ENCODE data around the gene FETUB.
"Not testable (repeated sequence)": the region's sequence is repeated elsewhere in the genome, so short reads cannot be mapped to it uniquely, and the experiment has no call there.

Gene FETUB

DNA sequence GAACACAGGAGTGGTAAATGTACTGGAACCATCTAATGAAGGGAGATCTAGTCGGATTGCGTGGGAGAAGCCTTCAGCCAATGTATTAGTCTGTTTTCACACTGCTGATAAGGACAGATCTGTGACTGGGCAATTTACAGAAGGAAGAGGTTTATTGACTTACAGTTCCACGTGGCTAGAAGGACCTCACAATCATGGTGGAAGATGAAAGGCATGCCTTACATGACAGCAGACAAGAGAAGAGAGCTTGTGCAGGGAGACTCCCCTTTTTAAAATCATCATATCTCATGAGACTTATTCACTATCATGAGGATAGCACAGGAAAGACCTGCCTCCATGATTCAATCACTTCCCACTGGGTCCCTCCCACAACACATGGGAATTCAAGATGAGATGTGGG is 42.6 kb downstream of the FETUB start:
- DNase-seq, result no peak

- DNase-seq, result no peak
Observed at GRCh38 chr3:186683979-186684378, 43.8 kb downstream of the FETUB start.

DNA sequence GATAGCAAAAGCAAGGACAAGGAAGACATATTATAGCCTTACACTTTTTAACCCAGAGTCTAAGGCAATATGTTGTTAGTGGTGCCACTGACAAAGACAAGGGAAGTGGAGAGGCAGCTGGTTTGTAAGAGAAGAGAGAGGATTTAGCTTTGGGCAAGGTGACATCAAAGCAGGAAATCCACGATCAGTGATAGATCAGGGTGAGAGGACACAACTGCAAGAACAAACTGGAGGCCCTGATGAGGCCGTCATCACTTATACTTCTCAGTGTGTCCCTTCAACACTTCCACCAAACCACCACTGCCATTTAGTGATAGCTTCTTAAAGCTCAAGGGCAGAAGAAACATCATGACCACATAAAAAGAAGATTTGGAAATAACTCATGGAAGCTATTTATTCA is 46.3 kb downstream of the FETUB start:
- not testable (repeated sequence) for DNase-seq

DNA sequence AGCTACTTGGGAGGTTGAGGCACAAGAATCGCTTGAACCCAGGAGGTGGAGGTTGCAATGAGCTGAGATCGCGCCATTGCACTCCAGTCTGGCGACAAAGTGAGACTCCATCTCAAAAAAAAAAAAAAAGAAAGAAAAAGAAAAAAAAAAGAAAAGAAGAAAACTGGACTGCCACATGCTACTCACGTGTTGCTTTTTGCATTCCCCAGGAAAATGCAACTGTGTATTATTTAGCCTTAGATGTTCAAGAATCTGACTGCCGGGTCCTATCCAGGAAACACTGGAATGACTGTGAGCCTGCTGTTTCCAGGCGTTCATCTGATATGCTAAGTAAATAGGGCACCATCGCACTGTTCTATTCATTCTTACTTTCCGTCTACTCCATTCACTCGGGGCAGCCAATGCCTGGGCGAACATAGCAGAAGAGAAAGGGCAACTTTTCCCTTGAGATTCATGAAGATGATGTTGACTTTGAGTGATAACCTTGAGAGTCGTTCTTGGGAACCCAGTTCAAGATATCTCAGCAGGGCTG is 47.0 kb downstream of the FETUB start:
- DNase-seq, result no peak

DNA sequence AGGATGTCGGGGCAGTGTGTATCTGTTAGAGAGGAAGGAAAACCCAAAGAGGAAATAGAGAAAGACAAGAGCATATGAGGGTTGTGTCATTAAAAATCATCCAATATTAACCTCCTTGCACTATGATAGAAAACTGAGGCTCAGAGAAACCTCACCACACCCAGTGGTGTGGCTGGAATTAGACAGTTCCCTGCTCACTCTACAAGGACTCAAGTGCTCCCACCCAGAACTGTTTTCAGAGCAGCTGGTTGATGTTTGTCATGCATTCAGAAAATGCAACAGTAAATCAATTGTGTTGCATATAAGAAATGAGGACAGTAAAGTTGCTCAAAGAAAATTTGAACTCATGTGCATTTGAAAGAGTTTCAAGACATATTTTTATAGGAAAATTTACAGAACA is 50.1 kb downstream of the FETUB start:
- DNase-seq, result not testable (repeated sequence)

- DNase-seq, result no peak
Observed at GRCh38 chr3:186691676-186692075, 51.5 kb downstream of the FETUB start.

DNA sequence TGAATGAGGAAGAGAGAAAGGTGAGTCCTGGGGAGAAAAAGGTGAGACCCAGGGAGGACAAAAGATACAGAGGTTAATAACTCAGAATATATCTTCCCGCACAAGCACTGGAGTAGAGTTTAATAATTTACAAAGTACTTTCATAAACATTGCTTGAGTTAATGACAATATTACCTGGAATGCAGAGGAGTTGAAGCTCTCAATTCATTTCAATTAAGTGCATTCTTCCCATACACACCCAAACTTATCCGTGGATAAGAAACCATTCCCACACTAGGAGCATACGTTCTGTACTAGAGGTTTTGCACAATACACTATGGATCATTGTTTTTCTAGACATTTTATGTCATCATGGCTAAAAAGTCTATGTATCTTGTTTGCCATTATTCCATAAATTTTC is 53.6 kb downstream of the FETUB start:
- DNase-seq, result no peak

- no peak for DNase-seq
Observed at GRCh38 chr3:186694288-186695032, 54.3 kb downstream of the FETUB start.

DNA sequence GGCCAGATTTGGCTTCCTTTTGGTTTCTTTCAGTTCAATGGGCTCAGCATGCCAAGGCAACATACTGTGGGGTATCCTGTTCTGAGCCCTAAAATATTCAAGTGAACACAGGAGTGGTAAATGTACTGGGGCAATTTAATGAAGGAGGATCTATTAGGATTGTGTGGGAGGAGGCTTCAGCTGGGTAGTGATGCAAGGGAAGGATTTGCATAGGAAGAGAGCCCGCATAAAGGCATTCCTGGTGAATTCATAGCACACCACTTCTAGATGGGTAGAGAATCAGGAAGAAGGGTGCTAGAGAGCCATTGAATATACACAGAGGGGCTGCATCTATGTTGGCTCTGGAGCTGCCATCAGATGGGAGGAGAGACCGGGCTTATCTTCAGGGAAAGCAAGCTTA is 56.3 kb downstream of the FETUB start:
- DNase-seq, result no peak

DNA sequence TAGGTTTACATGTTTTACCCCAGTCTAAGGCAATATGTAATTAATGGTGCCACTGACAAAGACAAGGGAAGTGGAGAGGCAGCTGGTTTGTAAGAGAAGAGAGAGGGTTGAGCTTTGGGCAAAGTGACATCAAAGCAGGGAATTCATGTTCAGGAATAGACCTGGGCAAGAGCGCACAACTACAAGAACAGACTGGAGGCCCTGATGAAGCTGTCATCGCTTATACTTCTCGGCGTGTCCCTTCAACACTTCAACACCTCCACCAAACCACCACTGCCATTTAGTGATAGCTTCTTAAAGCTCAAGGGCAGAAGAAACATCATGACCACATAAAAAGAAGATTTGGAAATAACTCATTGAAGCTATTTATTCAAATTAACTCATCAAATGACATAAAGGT is 57.3 kb downstream of the FETUB start:
- no peak for DNase-seq

DNA sequence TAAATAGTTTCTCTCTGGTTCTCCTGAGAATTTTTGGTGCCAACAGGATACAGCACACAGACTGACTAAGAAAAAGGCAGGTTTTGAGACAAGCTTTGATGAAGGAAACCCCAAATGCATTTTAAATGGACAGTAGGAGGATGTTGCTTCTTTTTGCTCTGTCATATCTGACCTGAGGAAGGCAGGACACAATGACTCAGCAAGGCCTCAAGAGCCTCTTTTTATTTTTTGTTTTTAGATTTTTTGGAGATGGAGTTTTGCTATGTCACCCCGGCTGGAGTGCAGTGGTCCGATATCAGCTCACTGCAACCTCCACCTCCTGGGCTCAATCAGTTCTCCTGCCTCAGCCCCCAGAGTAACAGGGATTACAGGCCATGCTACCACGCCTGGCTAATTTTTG is 60.1 kb downstream of the FETUB start:
- DNase-seq, result no peak

DNA sequence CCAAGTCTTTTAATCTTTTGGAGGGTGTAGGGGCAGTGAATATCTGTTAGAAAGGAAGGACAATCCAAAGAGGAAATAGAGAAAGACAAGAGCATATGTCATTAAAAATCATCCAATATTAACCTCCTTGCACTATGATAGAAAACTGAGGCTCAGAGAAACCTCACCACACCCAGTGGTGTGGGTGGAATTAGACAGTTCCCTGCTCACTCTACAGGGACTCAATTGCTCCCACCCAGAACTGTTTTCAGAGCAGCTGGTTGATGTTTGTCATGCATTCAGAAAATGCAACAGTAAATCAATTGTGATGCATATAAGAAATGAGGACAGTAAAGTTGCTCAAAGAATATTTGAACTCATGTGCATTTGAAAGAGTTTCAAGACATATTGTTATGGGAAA is 62.3 kb downstream of the FETUB start:
- not testable (repeated sequence) for DNase-seq

All from 8988T (cell line).